Activated CD8-positive, alpha-beta memory T cell treated with anti-CD3 and anti-CD28 coated beads for 36 hours (primary cell): ENCODE results near the gene STARD3NL. TPM values are rescaled to one million over a fixed set of nuclear protein-coding genes. Genes with fewer than 3 reads are reported as not detected.
"Not testable (repeated sequence)": the region's sequence is repeated elsewhere in the genome, so short reads cannot be mapped to it uniquely, and the experiment has no call there.

ENCODE experiments used
- CTCF ChIA-PET: fragments of 350-600 bp; sonication (Branson Sonifier 250); formaldehyde crosslinking; loops from one replicate; lab custom pipeline; 2021; ENCODE audit warnings: antibody characterized with exemption; lab: Charles Lee
- POLR2A ChIA-PET: fragments of 350-600 bp; sonication (Branson Sonifier 250); formaldehyde crosslinking; loops from one replicate; lab custom pipeline; 2021; ENCODE audit warnings: antibody characterized with exemption; lab: Charles Lee
- total RNA-seq, 2 experiments: library from RNA; stranded (reverse); gene quantifications; one replicate each; pipeline ENCODE4 v1.2.3, GENCODE V29; 2021

The STARD3NL gene, protein sequence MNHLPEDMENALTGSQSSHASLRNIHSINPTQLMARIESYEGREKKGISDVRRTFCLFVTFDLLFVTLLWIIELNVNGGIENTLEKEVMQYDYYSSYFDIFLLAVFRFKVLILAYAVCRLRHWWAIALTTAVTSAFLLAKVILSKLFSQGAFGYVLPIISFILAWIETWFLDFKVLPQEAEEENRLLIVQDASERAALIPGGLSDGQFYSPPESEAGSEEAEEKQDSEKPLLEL
- total RNA-seq, result 10 to 100 TPM; 46.4 to 48.1 TPM

DNA sequence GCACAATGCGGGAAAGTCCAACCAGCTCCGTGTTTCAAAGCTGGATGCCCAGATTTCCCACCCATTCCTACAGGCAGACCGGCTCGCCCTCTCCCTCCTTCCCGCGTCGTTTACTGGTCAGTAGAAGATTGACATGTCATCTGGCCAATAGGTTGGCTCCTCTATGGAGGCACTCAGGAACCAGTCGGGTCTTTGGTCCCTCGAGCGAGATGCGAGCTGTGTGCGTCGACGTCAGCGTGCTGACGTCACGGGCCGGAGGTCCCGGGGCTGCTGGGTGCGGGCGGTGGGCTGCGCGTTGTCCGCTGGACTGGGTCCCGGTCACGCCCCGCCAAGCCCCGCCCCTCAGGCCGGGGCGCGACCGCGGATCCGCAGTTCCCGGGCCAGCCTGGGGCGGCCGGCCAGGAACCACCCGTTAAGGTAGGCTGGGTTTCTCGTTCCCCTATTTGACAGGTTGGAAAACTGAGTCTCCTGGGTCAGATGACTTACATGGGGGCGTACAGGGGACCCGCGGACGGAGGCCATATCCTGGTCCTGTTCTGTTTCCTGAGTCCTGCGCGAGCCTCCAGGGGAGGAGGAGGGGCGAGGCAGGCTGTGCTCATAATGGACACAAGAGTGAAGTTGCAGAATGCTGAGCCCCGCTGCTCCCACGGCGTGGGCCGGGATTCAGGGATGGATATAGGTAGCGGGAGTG is at the start of gene STARD3NL:
Gene STARD3NL, plus strand, starts transcription at position 242 of the 691 bp plus-strand sequence. CDS start 29,260 bp downstream, outside the sequence.
- ChIA-PET POLR2A (no interaction called here), CTCF (interaction anchor here (0.7 to 1.2 kb wide), 4 partner anchors 8 to 193 kb away, joined by 3 read pairs; no protein-coding TSS in a partner anchor)

DNA sequence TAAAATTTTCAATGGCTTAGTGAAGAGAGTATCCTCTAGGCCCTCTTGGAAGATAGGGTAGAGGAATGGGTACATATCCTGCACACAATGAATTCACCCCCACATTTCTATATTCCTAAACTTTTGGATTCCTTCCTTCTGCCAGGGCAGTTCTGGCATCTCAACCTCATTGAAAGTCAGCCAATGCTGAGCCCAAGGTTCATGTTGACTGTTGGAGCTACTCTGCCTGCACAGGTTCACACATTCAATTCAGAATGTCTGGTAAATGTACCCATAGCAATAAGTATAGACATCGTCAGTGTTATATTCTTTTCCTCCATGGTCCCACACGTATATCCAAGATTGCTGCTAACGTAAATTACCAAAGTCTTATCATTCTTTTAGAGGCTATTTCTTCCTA is 48.9 kb upstream of the STARD3NL start:
- ChIA-PET POLR2A (no interaction called here), CTCF (no interaction called here)

DNA sequence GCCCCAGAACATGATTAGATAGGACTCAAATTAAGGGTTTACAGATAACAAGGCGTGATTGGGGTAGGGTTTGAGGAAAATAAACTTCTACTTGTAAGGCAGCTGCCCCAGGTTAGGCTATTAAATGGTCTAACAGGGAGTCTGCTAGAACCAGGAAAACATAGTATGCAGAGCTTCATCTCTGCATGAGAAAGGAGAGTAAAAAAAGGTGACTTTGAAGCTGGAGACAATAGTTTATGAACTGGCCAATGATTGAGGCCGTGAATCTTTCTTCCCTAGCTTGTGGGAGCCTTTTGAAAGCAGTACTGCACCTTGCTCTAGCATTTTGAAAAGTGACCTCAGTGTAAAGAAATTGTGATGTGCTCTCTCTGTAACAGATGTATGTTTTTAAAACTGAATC is 48.5 kb upstream of the STARD3NL start:
- POLR2A ChIA-PET, result no interaction called here
- CTCF ChIA-PET, result no interaction called here

DNA sequence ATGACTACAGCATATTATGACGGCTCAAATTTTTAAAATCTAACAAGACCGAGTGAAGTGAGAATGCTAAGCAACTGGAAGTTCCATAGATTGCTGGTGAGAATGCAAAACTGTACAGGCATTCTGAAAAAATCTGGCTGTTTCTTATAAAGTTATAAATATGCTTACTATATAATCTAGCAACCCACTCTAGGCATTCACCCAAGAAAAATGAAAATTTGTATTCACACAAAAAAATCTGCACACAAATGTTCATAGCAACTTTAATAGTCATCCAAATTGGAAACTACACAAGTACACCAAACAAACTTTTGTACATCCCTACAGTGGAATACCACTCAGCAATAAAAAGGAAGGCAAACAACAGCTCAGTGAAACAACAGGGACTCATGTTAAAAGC is 39.9 kb upstream of the STARD3NL start:
- ChIA-PET CTCF (no interaction called here), POLR2A (no interaction called here)

DNA sequence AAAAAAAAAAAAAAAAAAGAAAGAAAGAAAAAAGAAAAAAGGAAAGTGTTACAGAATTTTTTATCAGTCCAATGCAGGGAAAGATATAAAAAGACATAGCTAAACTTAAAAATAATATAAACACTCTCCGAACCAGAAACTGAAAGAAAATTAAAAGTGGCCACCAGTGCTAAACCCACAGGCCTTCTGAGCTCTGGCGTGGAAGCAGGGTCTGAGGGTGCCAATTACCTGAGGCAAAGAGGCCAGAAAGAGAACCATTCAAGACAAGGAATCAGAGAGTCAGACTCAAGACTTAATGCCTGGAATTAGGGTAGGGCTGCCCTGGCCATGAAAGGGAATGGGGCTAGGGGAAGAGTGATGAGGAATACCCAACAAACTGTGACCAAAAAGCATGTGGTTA is 36.9 kb upstream of the STARD3NL start:
- POLR2A ChIA-PET, result interaction anchor here (0.6 kb wide), 1 partner anchor 66 kb away, joined by 5 read pairs; no protein-coding TSS in a partner anchor
- CTCF ChIA-PET, result interaction anchor here (1.0 kb wide), 1 partner anchor 33 kb away, joined by 3 read pairs; no protein-coding TSS in a partner anchor

DNA sequence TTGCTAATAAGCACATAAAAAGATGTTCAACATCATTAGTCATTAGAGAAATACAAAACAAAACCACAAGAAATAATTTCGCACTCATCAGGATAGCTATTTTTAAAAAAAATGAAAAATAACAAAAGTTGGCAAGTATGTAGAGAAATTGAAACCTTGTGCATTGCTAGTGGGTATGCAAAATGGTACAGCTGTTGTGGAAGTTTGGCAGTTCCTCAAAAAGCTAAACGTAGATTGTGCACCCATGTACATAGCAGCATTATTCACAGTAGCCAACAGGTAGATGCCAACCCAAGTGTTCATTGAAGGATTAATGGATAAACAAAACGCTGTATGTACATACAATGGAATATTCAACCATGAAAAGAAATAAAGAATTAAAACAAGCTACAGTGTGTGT is 35.3 kb upstream of the STARD3NL start:
- POLR2A ChIA-PET, result no interaction called here

DNA sequence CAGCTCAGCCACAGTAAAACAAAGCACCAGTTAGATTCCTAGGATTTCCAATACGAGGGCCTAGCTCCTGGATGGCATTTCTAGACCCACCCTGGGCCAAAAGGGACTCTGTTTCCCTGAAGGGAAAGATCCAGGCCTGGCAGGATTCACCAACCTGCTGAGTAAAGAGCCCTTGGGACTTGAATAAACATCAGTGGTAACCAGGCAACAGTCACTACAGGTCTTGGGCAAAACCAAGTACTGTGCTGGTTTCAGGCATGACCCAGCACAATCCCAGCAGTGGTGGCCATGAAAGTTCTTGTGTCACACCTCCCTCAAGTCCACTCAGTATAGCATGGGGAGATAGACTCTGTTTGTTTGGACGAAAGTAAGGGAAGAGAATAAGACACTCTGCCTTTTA is 31.0 kb upstream of the STARD3NL start:
- ChIA-PET CTCF (no interaction called here), POLR2A (no interaction called here)

More for the DNA sequence above, 35.3 kb upstream of the STARD3NL start:
- CTCF ChIA-PET, result no interaction called here

DNA sequence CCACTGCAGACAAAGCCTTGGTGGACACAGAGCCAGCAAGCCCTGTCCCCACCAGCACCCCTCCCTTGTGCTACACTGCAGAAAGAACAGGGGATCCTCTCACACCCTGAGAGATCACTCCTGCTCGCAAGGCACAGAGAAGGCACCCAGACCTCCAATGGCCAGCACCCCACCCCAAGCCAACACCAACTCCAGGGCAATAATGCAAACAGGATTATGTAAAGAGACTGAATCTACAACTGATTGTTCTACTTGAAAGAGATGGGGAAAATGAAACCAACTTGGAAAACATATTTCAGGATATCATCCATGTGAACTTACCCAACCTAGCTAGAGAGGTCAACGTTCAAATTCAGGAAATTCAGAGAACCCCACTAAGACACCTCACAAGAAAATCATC is 26.5 kb upstream of the STARD3NL start:
- ChIA-PET CTCF (no interaction called here), POLR2A (no interaction called here)

DNA sequence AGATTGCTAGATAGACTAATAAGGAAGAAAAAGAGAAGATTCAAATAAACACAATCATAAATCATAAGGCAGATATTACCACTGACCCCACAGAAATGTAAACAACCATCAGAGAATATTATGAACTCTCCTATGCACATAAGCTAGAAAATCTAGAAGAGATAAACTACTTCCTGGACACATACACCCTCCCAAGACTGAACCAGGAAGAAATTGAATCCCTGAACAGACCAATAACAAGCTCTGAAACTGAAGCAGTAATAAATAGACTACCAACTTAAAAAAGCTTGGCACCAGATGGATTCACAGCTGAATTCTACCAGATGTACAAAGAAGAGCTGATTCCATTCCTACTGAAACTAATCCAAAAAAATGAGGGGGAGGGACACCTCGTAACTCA is 24.5 kb upstream of the STARD3NL start:
- CTCF ChIA-PET, result no interaction called here
- POLR2A ChIA-PET, result no interaction called here

DNA sequence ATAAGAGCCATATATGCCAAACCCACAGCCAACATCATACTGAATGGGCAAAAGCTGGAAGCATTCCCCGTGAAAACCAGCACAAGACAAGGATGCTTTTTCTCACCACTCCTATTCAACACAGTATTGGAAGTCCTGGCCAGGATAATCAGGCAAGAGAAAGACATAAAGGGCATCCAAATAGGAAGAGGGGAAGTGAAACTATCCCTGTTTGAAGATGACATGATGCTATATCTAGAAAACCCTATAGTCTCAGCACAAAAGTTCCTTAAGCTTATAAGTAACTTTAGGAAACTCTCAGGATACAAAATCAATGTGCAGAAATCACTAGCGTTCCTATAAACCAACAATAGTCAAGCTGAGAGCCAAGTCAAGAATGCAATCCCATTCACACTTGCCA is 23.8 kb upstream of the STARD3NL start:
- ChIA-PET CTCF (no interaction called here), POLR2A (no interaction called here)

DNA sequence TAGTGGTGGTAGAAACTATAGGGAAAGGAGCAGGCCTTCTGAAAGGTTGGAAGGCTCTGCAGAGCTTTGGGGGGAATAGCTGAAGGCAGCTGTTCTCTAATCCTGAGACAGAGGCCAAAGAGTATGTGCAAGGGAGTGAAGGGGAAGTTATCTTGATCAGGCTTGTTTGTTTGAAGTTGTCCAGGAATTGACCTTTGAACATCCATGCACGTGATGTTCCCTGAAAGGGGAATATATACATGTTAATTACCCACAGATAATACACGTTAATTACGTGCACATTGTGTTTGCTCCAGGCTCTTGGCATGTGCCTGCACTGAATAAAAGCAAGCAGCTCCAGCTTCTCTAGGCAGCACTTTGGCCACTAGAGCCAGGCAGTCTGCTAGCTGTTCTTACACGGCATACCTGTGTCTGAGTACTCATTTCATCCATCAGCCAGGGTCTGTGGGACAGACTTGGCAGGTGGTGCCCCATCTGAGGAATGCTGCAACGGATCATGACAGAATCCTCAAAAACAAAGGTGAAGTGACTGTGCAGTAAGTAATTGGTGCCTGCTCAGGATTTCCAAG is 18.0 kb upstream of the STARD3NL start:
- POLR2A ChIA-PET, result no interaction called here
- CTCF ChIA-PET, result no interaction called here

DNA sequence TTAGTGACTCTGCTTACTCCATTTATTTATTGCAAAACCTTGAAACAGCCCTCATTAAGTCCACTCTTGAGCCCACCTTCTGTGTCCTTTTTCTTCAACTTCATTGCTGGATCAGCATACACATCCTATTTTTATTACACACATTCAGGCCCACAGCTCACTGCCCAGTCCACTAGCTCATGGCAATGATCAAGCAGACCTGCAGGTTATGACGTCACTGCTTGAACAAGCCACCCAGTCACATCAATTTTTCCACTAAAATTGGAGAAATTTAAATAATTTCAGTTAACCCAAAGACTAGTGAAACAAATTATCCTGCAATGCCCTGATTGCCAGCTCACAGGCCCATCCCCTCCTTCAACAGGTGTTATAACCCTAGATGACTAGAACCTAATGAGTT is 16.0 kb upstream of the STARD3NL start:
- CTCF ChIA-PET, result no interaction called here
- POLR2A ChIA-PET, result no interaction called here

DNA sequence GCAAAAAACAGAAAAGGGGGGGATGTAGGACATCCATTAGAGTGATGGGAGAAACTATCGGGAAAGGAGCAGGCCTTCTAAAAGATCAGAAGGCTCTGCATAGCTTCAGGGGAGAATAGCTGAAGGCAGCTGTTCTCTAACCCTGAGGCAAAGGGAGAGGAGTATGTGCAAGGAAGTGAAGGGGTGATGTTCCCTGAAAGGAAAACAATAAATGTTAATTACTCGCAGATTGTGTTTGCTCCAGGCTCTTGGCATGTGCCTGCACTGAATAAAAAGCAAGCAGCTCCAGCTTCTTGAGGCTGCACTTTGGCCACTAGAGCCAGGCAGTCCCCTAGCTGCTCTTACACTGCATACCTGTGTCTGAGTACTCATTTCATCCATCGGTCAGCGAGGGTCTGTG is 14.4 kb upstream of the STARD3NL start:
- ChIA-PET POLR2A (no interaction called here), CTCF (no interaction called here)

DNA sequence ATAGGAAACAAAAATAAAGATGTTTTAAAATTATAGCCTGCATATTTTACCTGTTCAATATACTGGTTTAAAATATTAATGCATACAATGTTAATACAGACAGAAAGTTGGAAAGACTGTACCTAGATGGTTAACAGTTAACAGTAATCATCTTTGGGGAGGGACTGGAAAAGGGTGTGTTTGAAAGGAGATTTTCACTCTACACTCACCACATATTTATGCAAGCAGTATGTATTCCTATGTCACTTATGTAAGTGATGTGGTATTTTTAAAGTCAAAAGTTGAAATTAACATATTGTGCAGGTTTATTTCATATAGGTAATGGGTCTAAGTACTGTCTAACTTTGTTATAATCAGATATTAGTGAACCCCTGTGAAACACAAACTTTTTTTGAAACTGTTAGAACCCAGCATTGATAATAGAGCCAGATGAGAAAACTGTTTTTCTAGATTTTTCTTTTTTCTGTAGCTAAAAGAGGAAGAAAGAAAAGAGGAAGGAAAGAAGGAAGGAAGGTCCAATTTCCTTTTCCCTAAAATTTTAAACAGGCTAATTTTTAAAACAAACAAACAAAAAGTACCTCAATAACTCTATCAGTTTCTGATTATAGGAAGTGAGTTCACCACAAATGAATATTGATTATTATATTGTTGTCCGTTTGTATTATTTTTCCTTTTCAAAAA is 9.0 kb upstream of the STARD3NL start:
- POLR2A ChIA-PET, result no interaction called here

DNA sequence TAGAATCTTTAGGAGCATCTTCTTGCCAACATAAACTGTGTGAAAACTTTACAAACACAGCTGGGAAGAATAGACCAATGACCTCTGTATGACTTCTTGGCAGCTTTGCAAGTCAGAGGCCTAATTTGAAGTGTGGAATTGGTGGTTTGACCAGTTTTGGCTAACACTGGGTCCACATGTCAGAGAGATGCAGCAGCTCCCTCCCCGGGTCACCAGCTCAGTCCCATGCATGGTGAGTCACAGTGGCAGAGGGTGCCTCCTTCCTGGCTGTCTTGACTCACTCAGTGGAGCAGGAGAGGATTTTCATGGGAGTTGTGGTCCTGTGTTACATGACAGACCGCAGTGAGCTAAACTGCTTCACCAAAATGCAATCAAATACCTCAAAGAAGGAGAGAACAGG is 8.2 kb upstream of the STARD3NL start:
- CTCF ChIA-PET, result interaction anchor here (0.8 to 1.6 kb wide), 4 partner anchors 8 to 199 kb away, joined by 3 to 4 read pairs (median 3); partner anchors contain the start of gene STARD3NL

More for the DNA sequence above, 9.0 kb upstream of the STARD3NL start:
- CTCF ChIA-PET, result interaction anchor here (1.0 to 1.6 kb wide), 2 partner anchors 9 to 34 kb away, joined by 3 read pairs; partner anchors contain the start of gene STARD3NL

DNA sequence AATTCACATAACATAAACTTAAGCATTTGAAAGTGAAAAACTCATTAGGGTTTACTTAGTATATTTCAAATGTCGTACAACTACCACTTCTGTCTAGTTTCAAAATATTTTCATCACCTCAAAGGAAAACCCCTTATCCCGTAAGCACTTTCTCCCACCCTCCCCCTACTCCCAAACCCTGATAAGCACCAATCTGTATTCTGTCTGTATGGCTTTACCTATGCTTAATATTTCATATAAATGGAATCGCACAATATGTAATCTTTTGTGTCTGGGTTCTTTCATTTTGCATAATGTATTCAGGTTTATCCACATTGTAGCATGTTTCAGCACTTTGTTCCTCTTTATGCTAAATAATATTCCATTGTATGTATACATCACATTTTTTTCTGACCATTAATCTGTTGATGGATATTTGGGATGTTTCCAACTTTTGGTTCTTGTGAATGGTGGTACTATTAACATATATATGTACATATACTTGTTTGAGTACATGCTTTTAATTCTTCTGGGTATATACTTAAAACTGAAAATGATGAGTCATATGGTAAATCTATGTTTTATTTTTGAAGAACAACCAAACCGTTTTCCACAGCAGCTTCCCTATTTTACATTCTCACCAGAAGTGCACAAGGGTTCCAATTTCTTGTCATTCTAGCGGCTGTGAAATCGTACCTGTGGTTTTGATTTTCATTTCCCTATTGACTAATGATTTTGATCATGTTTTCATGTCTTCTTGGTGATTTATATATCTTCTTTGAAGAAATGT is 6.2 kb upstream of the STARD3NL start:
- POLR2A ChIA-PET, result no interaction called here
- CTCF ChIA-PET, result no interaction called here

More for the DNA sequence above, 8.2 kb upstream of the STARD3NL start:
- POLR2A ChIA-PET, result no interaction called here

DNA sequence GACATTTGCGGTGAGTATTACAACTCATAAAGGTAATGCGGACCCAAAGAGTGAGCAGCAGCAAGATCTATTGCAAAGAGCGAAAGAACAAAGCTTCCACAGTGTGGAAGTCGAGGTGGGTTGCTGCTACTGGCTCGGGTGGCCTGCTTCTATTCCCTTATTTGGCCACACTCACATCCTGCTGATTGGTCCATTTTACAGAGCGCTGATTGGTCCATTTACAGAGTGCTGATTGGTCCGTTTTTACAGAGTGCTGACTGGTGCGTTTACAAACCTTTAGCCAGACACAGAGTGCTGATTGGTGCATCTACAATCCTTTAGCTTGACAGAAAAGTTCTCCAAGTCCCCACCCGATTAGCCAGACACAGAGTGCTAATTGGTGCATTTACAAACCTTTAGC is 2.5 kb upstream of the STARD3NL start:
- CTCF ChIA-PET, result not testable (repeated sequence)

DNA sequence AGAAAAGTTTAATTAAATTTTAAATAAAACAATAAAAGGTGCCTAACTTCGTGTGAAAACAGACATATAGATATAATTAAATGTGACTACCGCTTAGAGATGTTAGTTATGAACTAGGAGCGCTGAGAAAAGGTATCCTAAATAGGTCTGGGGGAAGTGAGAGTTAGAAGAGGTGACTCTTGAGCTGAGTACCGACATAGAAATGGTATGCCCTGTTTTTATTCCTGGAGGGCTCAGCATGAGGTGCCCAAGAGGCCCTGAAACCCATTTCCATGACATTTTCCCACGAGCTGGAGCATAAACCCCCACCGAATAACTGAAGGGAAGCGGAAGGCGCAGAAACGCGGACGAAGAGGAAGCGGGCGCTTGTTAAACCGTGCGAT is 433 bp upstream of the STARD3NL start:
- CTCF ChIA-PET, result interaction anchor here (0.7 to 1.2 kb wide), 5 partner anchors 8 to 193 kb away, joined by 3 read pairs; no protein-coding TSS in a partner anchor

More for the DNA sequence above, 2.5 kb upstream of the STARD3NL start:
- POLR2A ChIA-PET, result not testable (repeated sequence)

More for the DNA sequence above, 433 bp upstream of the STARD3NL start:
- POLR2A ChIA-PET, result no interaction called here
